ENCODE results near the gene TMTC3. TPM values are rescaled to one million over a fixed set of nuclear protein-coding genes. Genes with fewer than 3 reads are reported as not detected.

The TMTC3 gene
- total RNA-seq, 2 experiments from 2014 or later: 5.5 to 9.4 TPM

GRCh38 chr12:88163371-88163770 lies 21.3 kb downstream of the TMTC3 start:
- no peak overlapping the region for H3K27ac ChIP-seq (ENCODE audit: low read depth, low read length, poor library complexity, severe bottlenecking)
- H3K4me1 ChIP-seq (ENCODE audit: insufficient read depth, low read length, poor library complexity, severe bottlenecking): no peaks in the 10 kb centered on the region
- H4K20me1 ChIP-seq (ENCODE audit: insufficient read depth, low read length): no peaks in the 10 kb centered on the region
- H3K4me2 ChIP-seq (ENCODE audit: low read length): no peak overlapping the region
- DNase-seq (ENCODE audit: low spot score): no peak
- H3K9me3 ChIP-seq (ENCODE audit: low read length): no peaks in the 10 kb centered on the region
- intact Hi-C loops (cut with micrococcal nuclease; ENCODE audit: unreplicated experiment): no loop called here
- CTCF ChIA-PET (ENCODE audit: unreplicated experiment): no interaction called here
- POLR2A ChIA-PET: no interaction called here
- no peak overlapping the region for H2AFZ ChIP-seq (ENCODE audit: low read length)
- no peak overlapping the region for H3K4me3 ChIP-seq (ENCODE audit: low read depth, low read length, poor library complexity, severe bottlenecking)
- H3K79me2 ChIP-seq (ENCODE audit: insufficient read depth, low read depth, low read length): no peaks in the 10 kb centered on the region
- BruUV-seq (replicated peaks): no TSS peak
- H3K36me3 ChIP-seq (ENCODE audit: insufficient read depth, low read length): peaks cover 47% of the 10 kb centered on the region
- TF ChIP-seq EZH2phosphoT487 (IDR thresholded peaks at IDR 0.05; ENCODE audit: borderline replicate concordance, low read depth, low read length) (no peak), CTCF (conservative IDR thresholded peaks at IDR 0.05; ENCODE audit: low read length) (no peak)
- no peaks in the 10 kb centered on the region for H3K9me2 ChIP-seq (ENCODE audit: insufficient read depth, low read length)

GRCh38 chr12:88166179-88166578 lies 24.1 kb downstream of the TMTC3 start:
- TF ChIP-seq CTCF (conservative IDR thresholded peaks at IDR 0.05; ENCODE audit: low read length) (no peak), EZH2phosphoT487 (IDR thresholded peaks at IDR 0.05; ENCODE audit: borderline replicate concordance, low read depth, low read length) (no peak)
- H3K9me2 ChIP-seq (ENCODE audit: insufficient read depth, low read length): no peaks in the 10 kb centered on the region
- no peak overlapping the region for H2AFZ ChIP-seq (ENCODE audit: low read length)
- H3K4me3 ChIP-seq (ENCODE audit: low read depth, low read length, poor library complexity, severe bottlenecking): no peak overlapping the region
- peaks cover 1% of the 10 kb centered on the region for H3K4me1 ChIP-seq (ENCODE audit: insufficient read depth, low read length, poor library complexity, severe bottlenecking)
- ChIA-PET POLR2A (interaction anchor here (1.0 kb wide), 2 partner anchors 8 to 11 kb away, joined by 3 read pairs; no protein-coding TSS in a partner anchor), CTCF (ENCODE audit: unreplicated experiment) (no interaction called here)
- no peak overlapping the region for H3K4me2 ChIP-seq (ENCODE audit: low read length)
- H4K20me1 ChIP-seq (ENCODE audit: insufficient read depth, low read length): no peaks in the 10 kb centered on the region
- no peak overlapping the region for H3K27ac ChIP-seq (ENCODE audit: low read depth, low read length, poor library complexity, severe bottlenecking)
- H3K9me3 ChIP-seq (ENCODE audit: low read length): no peaks in the 10 kb centered on the region
- no peaks in the 10 kb centered on the region for H3K79me2 ChIP-seq (ENCODE audit: insufficient read depth, low read depth, low read length)
- peaks cover 66% of the 10 kb centered on the region for H3K36me3 ChIP-seq (ENCODE audit: insufficient read depth, low read length)
- intact Hi-C loops (cut with micrococcal nuclease; ENCODE audit: unreplicated experiment): no loop called here
- BruUV-seq (replicated peaks): no TSS peak
- DNase-seq (ENCODE audit: low spot score): no peak

GRCh38 chr12:88167384-88167783 lies 25.3 kb downstream of the TMTC3 start:
- ChIA-PET POLR2A (no interaction called here), CTCF (ENCODE audit: unreplicated experiment) (no interaction called here)
- no peaks in the 10 kb centered on the region for H3K9me3 ChIP-seq (ENCODE audit: low read length)
- BruUV-seq (replicated peaks): no TSS peak
- peaks cover 68% of the 10 kb centered on the region for H3K36me3 ChIP-seq (ENCODE audit: insufficient read depth, low read length)
- H3K79me2 ChIP-seq (ENCODE audit: insufficient read depth, low read depth, low read length): no peaks in the 10 kb centered on the region
- H3K27ac ChIP-seq (ENCODE audit: low read depth, low read length, poor library complexity, severe bottlenecking): no peak overlapping the region
- H2AFZ ChIP-seq (ENCODE audit: low read length): no peak overlapping the region
- H3K9me2 ChIP-seq (ENCODE audit: insufficient read depth, low read length): no peaks in the 10 kb centered on the region
- TF ChIP-seq EZH2phosphoT487 (IDR thresholded peaks at IDR 0.05; ENCODE audit: borderline replicate concordance, low read depth, low read length) (no peak), CTCF (conservative IDR thresholded peaks at IDR 0.05; ENCODE audit: low read length) (no peak)
- no peaks in the 10 kb centered on the region for H4K20me1 ChIP-seq (ENCODE audit: insufficient read depth, low read length)
- no peak overlapping the region for H3K4me2 ChIP-seq (ENCODE audit: low read length)
- DNase-seq (ENCODE audit: low spot score): no peak
- H3K4me1 ChIP-seq (ENCODE audit: insufficient read depth, low read length, poor library complexity, severe bottlenecking): peaks cover 11% of the 10 kb centered on the region
- H3K4me3 ChIP-seq (ENCODE audit: low read depth, low read length, poor library complexity, severe bottlenecking): no peak overlapping the region
- intact Hi-C loops (cut with micrococcal nuclease; ENCODE audit: unreplicated experiment): no loop called here
